GM12891 (cell line): ENCODE measurements around the gene NUDT21.

ENCODE experiments used
- PAX5 ChIP-seq: IDR thresholded peaks from 2 replicates; pipeline ENCODE4 v1.6.1; 2011; ENCODE audit warnings: low read length, moderate library complexity, mild to moderate bottlenecking; ENCODE audit not compliant: insufficient read depth, severe bottlenecking
- POLR2A ChIP-seq: IDR thresholded peaks from 2 replicates; pipeline ENCODE4 v1.6.1; 2011; ENCODE audit warnings: low read depth, low read length, control low read depth
- POLR2AphosphoS5 ChIP-seq: IDR thresholded peaks from 2 replicates; pipeline ENCODE4 v1.6.1; 2011; ENCODE audit warnings: low read depth, low read length, control low read depth
- POU2F2 ChIP-seq: IDR thresholded peaks from 2 replicates; pipeline ENCODE4 v1.6.1; 2011; ENCODE audit warnings: low read depth, mild to moderate bottlenecking, control low read depth, low read length, moderate library complexity
- SPI1 ChIP-seq: IDR thresholded peaks from 2 replicates; pipeline ENCODE4 v1.6.1; 2011; ENCODE audit warnings: low read depth, low read length, control low read depth
- TAF1 ChIP-seq: IDR thresholded peaks from 2 replicates; pipeline ENCODE4 v1.6.1; 2011; ENCODE audit warnings: low read depth, low read length, control low read depth

DNA sequence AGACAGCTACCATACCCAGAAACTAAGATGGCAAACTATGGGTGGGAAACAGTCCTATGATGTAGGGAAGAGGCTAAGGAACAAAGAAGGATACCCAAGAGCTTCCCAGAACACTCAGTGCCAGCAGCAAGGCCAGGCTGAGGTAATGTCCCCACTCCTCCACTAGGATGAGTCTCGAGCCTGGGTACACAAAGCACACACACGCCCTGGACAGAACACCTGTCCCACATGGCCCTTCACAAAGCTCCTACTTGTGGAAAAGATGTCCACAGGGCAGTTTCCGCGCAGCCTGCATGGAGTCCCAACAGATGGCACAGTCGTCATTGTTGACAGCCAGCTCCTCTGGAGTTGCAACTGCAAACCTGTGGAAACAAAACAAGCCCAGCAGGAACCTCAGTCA, 49.6 kb downstream of the NUDT21 start:
- TF ChIP-seq POLR2AphosphoS5 (no peak), TAF1 (no peak), POLR2A (no peak), PAX5 (no peak), POU2F2 (no peak), SPI1 (no peak)
